HL-60 (cell line): ENCODE results near the gene DCBLD1.

Experiments
- DNase-seq, 2 experiments: peaks; one replicate each; pipeline ENCODE4 v3.0.0-alpha.2; 2010 to 2020; ENCODE audit warnings: low read depth in 1 of 2, low spot score in 1 of 2
- H3K27ac ChIP-seq: fragments of 250-450 bp; sonication (Bioruptor Pico); replicated peaks from 2 replicates; pipeline ENCODE4 v1.5.1; 2020; ENCODE audit warnings: mild to moderate bottlenecking, moderate library complexity
- H3K27me3 ChIP-seq: fragments of 250-450 bp; sonication (Bioruptor Pico); 2 replicates; pipeline ENCODE4 v1.5.1; 2021; ENCODE audit warnings: mild to moderate bottlenecking, moderate library complexity; ENCODE audit not compliant: insufficient read depth, poor library complexity, severe bottlenecking
- H3K4me3 ChIP-seq: replicated peaks from 2 replicates; pipeline ENCODE4 v1.5.1; 2011; ENCODE audit warnings: mild to moderate bottlenecking, control low read depth, low read length; ENCODE audit not compliant: insufficient read depth
- CTCF ChIP-seq: IDR thresholded peaks from one replicate; pipeline ENCODE4 v1.5.1; 2011; ENCODE audit warnings: low read length, control low read depth, inconsistent platforms; ENCODE audit not compliant: insufficient read depth
- GABPA ChIP-seq: IDR thresholded peaks from 2 replicates; pipeline ENCODE4 v1.6.1; 2012; ENCODE audit warnings: low read depth
- POLR2AphosphoS5 ChIP-seq: IDR thresholded peaks from 2 replicates; pipeline ENCODE4 v1.6.1; 2012; ENCODE audit warnings: low read depth
- REST ChIP-seq: IDR thresholded peaks from 2 replicates; pipeline ENCODE4 v1.6.1; 2012; ENCODE audit warnings: low read depth; ENCODE audit not compliant: insufficient replicate concordance
- SPI1 ChIP-seq: IDR thresholded peaks from 2 replicates; pipeline ENCODE4 v1.6.1; 2012; ENCODE audit warnings: low read depth, mild to moderate bottlenecking, borderline replicate concordance

The DCBLD1 gene

GRCh38 chr6:117449549-117450439 is 32.7 kb upstream of the DCBLD1 start:
- TF ChIP-seq CTCF (peak; percentile 4), POLR2AphosphoS5 (no peak)
- Histone ChIP-seq H3K27me3 (peaks cover 4% of the 10 kb centered on the region), H3K27ac (no peak overlapping the region), H3K4me3 (no peak overlapping the region)
- peak in 1 of 2 experiments; percentile 40 for DNase-seq

- no peak for DNase-seq
- no peak for TF ChIP-seq REST
- TF ChIP-seq CTCF: no peak
- TF ChIP-seq SPI1: no peak
- TF ChIP-seq GABPA: no peak
- TF ChIP-seq POLR2AphosphoS5: no peak
Observed at GRCh38 chr6:117451671-117452070, 30.8 kb upstream of the DCBLD1 start.

GRCh38 chr6:117456250-117456649 is 26.2 kb upstream of the DCBLD1 start:
- H3K27me3 ChIP-seq: no peaks in the 10 kb centered on the region
- TF ChIP-seq REST (no peak), POLR2AphosphoS5 (no peak), GABPA (no peak), CTCF (no peak)
- no peak for DNase-seq
- H3K4me3 ChIP-seq: no peak overlapping the region
- no peak overlapping the region for H3K27ac ChIP-seq

More at GRCh38 chr6:117451671-117452070, 30.8 kb upstream of the DCBLD1 start:
- peaks cover 3% of the 10 kb centered on the region for H3K27me3 ChIP-seq
- H3K4me3 ChIP-seq: no peak overlapping the region
- H3K27ac ChIP-seq: no peak overlapping the region

GRCh38 chr6:117456998-117457397 is 25.5 kb upstream of the DCBLD1 start:
- no peak for DNase-seq
- TF ChIP-seq POLR2AphosphoS5 (no peak), GABPA (no peak), CTCF (no peak), REST (no peak), SPI1 (no peak)
- Histone ChIP-seq H3K27ac (no peak overlapping the region), H3K27me3 (no peaks in the 10 kb centered on the region), H3K4me3 (no peak overlapping the region)
